ENCODE results near the gene COL23A1. TPM values are rescaled to one million over a fixed set of nuclear protein-coding genes. Genes with fewer than 3 reads are reported as not detected.

The COL23A1 gene
- total RNA-seq, 2 donors from 2014 or later, result not detected

- no peak overlapping the region for H3K4me3 Mint-ChIP-seq
- ATAC-seq (no peak), DNase-seq (no peak)
- H3K4me1 Mint-ChIP-seq, result no peaks in the 10 kb centered on the region
- no peaks in the 10 kb centered on the region for H3K36me3 Mint-ChIP-seq (ENCODE audit: low read depth)
- peaks cover 14% of the 10 kb centered on the region for H3K27me3 Mint-ChIP-seq
- H3K27ac Mint-ChIP-seq, result no peak overlapping the region
- no peaks in the 10 kb centered on the region for H3K9me3 ChIP-seq (ENCODE audit: control insufficient read depth, low read length, poor library complexity, severe bottlenecking)
Observed at GRCh38 chr5:178582291-178582690, 7.9 kb downstream of the COL23A1 start.

GRCh38 chr5:178581621-178582020 lies 8.6 kb downstream of the COL23A1 start:
- ATAC-seq (no peak), DNase-seq (no peak)
- H3K4me3 Mint-ChIP-seq, result no peak overlapping the region
- no peaks in the 10 kb centered on the region for H3K36me3 Mint-ChIP-seq (ENCODE audit: low read depth)
- H3K9me3 ChIP-seq (ENCODE audit: control insufficient read depth, low read length, poor library complexity, severe bottlenecking), result no peaks in the 10 kb centered on the region
- peaks cover 7% of the 10 kb centered on the region for H3K27me3 Mint-ChIP-seq
- no peaks in the 10 kb centered on the region for H3K4me1 Mint-ChIP-seq
- no peak overlapping the region for H3K27ac Mint-ChIP-seq

- Mint-ChIP-seq H3K4me1 (no peaks in the 10 kb centered on the region), H3K27me3 (peaks cover 11% of the 10 kb centered on the region), H3K36me3 (ENCODE audit: low read depth) (peaks cover 2% of the 10 kb centered on the region), H3K4me3 (no peak overlapping the region), H3K27ac (no peak overlapping the region)
- H3K9me3 ChIP-seq (ENCODE audit: control insufficient read depth, low read length, poor library complexity, severe bottlenecking), result no peaks in the 10 kb centered on the region
- DNase-seq (no peak), ATAC-seq (no peak)
Observed at GRCh38 chr5:178580271-178580955, 9.8 kb downstream of the COL23A1 start.

- DNase-seq, result no peak
- no peaks in the 10 kb centered on the region for H3K4me1 Mint-ChIP-seq
- H3K27me3 Mint-ChIP-seq, result peaks cover 25% of the 10 kb centered on the region
- peaks cover 2% of the 10 kb centered on the region for H3K36me3 Mint-ChIP-seq (ENCODE audit: low read depth)
- no peak overlapping the region for H3K4me3 Mint-ChIP-seq
- H3K9me3 ChIP-seq (ENCODE audit: control insufficient read depth, low read length, poor library complexity, severe bottlenecking), result no peaks in the 10 kb centered on the region
- ATAC-seq, result no peak
- no peak overlapping the region for H3K27ac Mint-ChIP-seq
Observed at GRCh38 chr5:178577944-178578343, 12.2 kb downstream of the COL23A1 start.

GRCh38 chr5:178577376-178577839 lies 12.8 kb downstream of the COL23A1 start:
- Mint-ChIP-seq H3K4me3 (no peak overlapping the region), H3K27me3 (peaks cover 29% of the 10 kb centered on the region), H3K4me1 (no peaks in the 10 kb centered on the region), H3K36me3 (ENCODE audit: low read depth) (peaks cover 2% of the 10 kb centered on the region), H3K27ac (no peak overlapping the region)
- no peak for DNase-seq
- H3K9me3 ChIP-seq (ENCODE audit: control insufficient read depth, low read length, poor library complexity, severe bottlenecking), result no peaks in the 10 kb centered on the region
- ATAC-seq, result no peak

- H3K27me3 Mint-ChIP-seq, result peaks cover 29% of the 10 kb centered on the region
- H3K9me3 ChIP-seq (ENCODE audit: control insufficient read depth, low read length, poor library complexity, severe bottlenecking), result no peaks in the 10 kb centered on the region
- peaks cover 2% of the 10 kb centered on the region for H3K36me3 Mint-ChIP-seq (ENCODE audit: low read depth)
- no peaks in the 10 kb centered on the region for H3K4me1 Mint-ChIP-seq
- H3K27ac Mint-ChIP-seq, result no peak overlapping the region
- ATAC-seq, result no peak
- H3K4me3 Mint-ChIP-seq, result no peak overlapping the region
- no peak for DNase-seq
Observed at GRCh38 chr5:178576591-178577351, 13.4 kb downstream of the COL23A1 start.

GRCh38 chr5:178573216-178573615 lies 17.0 kb downstream of the COL23A1 start:
- DNase-seq (no peak), ATAC-seq (no peak)
- Mint-ChIP-seq H3K4me3 (no peak overlapping the region), H3K4me1 (no peaks in the 10 kb centered on the region), H3K27ac (no peak overlapping the region), H3K27me3 (peaks cover 48% of the 10 kb centered on the region), H3K36me3 (ENCODE audit: low read depth) (peaks cover 4% of the 10 kb centered on the region)
- H3K9me3 ChIP-seq (ENCODE audit: control insufficient read depth, low read length, poor library complexity, severe bottlenecking), result no peaks in the 10 kb centered on the region

GRCh38 chr5:178572617-178573016 lies 17.6 kb downstream of the COL23A1 start:
- Mint-ChIP-seq H3K4me1 (no peaks in the 10 kb centered on the region), H3K27me3 (peaks cover 50% of the 10 kb centered on the region), H3K27ac (no peak overlapping the region)

GRCh38 chr5:178569485-178569884 lies 20.7 kb downstream of the COL23A1 start:
- no peaks in the 10 kb centered on the region for H3K4me1 Mint-ChIP-seq
- no peak overlapping the region for H3K27ac Mint-ChIP-seq
- no peak overlapping the region for H3K4me3 Mint-ChIP-seq
- no peaks in the 10 kb centered on the region for H3K9me3 ChIP-seq (ENCODE audit: control insufficient read depth, low read length, poor library complexity, severe bottlenecking)
- H3K27me3 Mint-ChIP-seq, result peaks cover 54% of the 10 kb centered on the region
- ATAC-seq, result no peak
- H3K36me3 Mint-ChIP-seq (ENCODE audit: low read depth), result peaks cover 2% of the 10 kb centered on the region
- DNase-seq, result no peak

More at GRCh38 chr5:178572617-178573016, 17.6 kb downstream of the COL23A1 start:
- DNase-seq (no peak), ATAC-seq (no peak)
- H3K4me3 Mint-ChIP-seq, result no peak overlapping the region
- H3K9me3 ChIP-seq (ENCODE audit: control insufficient read depth, low read length, poor library complexity, severe bottlenecking), result no peaks in the 10 kb centered on the region
- H3K36me3 Mint-ChIP-seq (ENCODE audit: low read depth), result peaks cover 4% of the 10 kb centered on the region

GRCh38 chr5:178564811-178565550 lies 25.2 kb downstream of the COL23A1 start:
- no peak for ATAC-seq
- no peaks in the 10 kb centered on the region for H3K4me1 Mint-ChIP-seq

GRCh38 chr5:178564397-178564796 lies 25.8 kb downstream of the COL23A1 start:
- no peaks in the 10 kb centered on the region for H3K9me3 ChIP-seq (ENCODE audit: control insufficient read depth, low read length, poor library complexity, severe bottlenecking)
- H3K36me3 Mint-ChIP-seq (ENCODE audit: low read depth), result peaks cover 2% of the 10 kb centered on the region
- ATAC-seq (no peak), DNase-seq (no peak)
- H3K27ac Mint-ChIP-seq, result no peak overlapping the region
- H3K27me3 Mint-ChIP-seq, result peaks cover 43% of the 10 kb centered on the region
- no peaks in the 10 kb centered on the region for H3K4me1 Mint-ChIP-seq
- H3K4me3 Mint-ChIP-seq, result no peak overlapping the region

More at GRCh38 chr5:178564811-178565550, 25.2 kb downstream of the COL23A1 start:
- peaks cover 2% of the 10 kb centered on the region for H3K36me3 Mint-ChIP-seq (ENCODE audit: low read depth)
- H3K9me3 ChIP-seq (ENCODE audit: control insufficient read depth, low read length, poor library complexity, severe bottlenecking), result no peaks in the 10 kb centered on the region
- H3K27ac Mint-ChIP-seq, result no peak overlapping the region
- peaks cover 46% of the 10 kb centered on the region for H3K27me3 Mint-ChIP-seq
- H3K4me3 Mint-ChIP-seq, result no peak overlapping the region
- DNase-seq, result no peak

- no peaks in the 10 kb centered on the region for H3K4me1 Mint-ChIP-seq
- H3K27me3 Mint-ChIP-seq, result peaks cover 43% of the 10 kb centered on the region
- DNase-seq (no peak), ATAC-seq (no peak)
- H3K9me3 ChIP-seq (ENCODE audit: control insufficient read depth, low read length, poor library complexity, severe bottlenecking), result no peaks in the 10 kb centered on the region
- no peak overlapping the region for H3K27ac Mint-ChIP-seq
- H3K4me3 Mint-ChIP-seq, result no peak overlapping the region
- no peaks in the 10 kb centered on the region for H3K36me3 Mint-ChIP-seq (ENCODE audit: low read depth)
Observed at GRCh38 chr5:178563621-178564020, 26.6 kb downstream of the COL23A1 start.

- H3K9me3 ChIP-seq (ENCODE audit: control insufficient read depth, low read length, poor library complexity, severe bottlenecking), result no peaks in the 10 kb centered on the region
- Mint-ChIP-seq H3K4me1 (no peaks in the 10 kb centered on the region), H3K4me3 (no peak overlapping the region), H3K27ac (no peak overlapping the region), H3K36me3 (ENCODE audit: low read depth) (no peaks in the 10 kb centered on the region), H3K27me3 (peaks cover 41% of the 10 kb centered on the region)
- DNase-seq (no peak), ATAC-seq (no peak)
Observed at GRCh38 chr5:178561746-178562264, 28.4 kb downstream of the COL23A1 start.

Measured in T-helper 17 cell (primary cell).